SK-N-DZ (cell line): ENCODE data around the gene KCNAB2.

ENCODE experiments used
- DNase-seq: peaks from one replicate; pipeline ENCODE4 v3.0.0-alpha.2; 2015; ENCODE audit warnings: low spot score

KCNAB2 gene

DNA sequence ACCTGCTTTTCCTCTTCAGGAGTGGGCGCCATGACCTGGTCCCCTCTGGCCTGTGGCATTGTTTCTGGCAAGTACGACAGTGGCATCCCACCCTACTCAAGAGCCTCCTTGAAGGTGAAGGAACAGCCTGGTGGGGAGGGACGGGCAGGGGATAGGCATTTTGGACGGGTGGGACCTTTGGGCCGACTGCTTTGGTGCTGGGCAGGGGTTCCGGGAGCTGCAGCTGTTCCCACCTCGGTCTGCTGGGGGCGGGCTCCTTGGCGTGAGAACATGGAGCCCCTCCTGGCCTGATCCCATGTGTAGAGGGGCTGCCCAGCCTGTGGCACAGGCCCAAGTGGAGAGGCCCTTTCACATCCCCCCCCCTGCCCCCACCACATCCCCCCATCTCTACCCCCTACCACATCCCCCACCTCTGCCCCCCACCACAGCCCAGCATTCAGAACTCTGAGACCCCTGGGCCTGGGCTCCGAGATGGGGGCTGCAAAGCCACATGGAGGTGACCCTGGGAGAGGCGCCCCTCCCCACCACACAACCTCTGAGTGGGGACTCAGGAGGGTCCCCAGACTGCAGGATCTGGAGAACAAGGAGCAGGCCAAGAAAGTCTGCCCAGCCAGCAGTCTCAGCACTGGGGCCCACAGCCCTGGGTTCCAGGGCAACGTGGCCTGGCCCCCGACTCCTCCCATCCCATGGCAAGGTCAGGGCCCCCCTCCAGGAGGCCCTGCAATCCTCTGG lies 50.0 kb downstream of the KCNAB2 start:
- no peak for DNase-seq

GRCh38 chr1:6096243-6097116 lies 50.8 kb downstream of the KCNAB2 start:
- no peak for DNase-seq

DNA sequence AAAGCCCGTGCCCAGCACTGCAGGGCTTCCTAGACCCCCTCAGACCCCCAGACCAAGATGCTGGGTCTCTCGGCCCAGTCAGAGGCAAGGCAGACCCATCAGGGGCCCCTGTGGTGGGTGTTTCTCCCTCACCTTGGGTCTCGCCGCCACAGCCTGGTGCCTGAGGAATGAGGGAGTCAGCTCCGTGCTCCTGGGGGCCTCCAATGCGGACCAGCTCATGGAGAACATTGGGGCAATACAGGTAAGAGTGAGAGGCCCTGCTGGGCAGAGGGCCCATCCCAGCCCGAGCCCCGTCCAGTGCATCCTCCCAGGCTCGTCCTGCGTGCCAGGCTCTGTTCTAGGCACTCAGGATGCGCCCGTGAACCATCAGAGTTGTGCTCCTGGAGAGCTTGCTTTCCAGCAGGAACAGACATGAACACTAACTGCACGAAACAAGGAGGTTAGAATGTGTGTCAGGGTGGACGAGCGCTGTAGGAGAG lies 51.5 kb downstream of the KCNAB2 start:
- DNase-seq: no peak

DNA sequence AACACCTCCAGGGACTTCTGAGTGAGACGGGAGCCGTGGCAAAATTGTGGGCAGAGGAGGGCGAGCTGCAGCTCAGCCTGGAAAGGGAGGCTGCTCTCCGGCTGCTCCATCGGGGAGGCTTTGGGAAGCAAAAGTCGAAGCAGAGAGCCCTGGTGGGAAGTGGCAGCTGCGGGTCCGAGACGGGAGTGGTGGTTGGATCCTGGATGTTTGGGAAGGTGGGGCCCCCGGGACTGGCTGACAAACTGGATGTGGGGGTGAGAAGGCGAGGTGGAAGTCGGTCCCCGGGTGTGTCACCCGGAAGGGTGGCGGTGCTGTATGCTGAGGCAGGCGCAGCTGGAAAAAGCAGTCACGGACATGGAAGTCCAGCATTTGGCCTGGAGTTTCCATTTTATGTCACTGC lies 52.1 kb downstream of the KCNAB2 start:
- no peak for DNase-seq

DNA sequence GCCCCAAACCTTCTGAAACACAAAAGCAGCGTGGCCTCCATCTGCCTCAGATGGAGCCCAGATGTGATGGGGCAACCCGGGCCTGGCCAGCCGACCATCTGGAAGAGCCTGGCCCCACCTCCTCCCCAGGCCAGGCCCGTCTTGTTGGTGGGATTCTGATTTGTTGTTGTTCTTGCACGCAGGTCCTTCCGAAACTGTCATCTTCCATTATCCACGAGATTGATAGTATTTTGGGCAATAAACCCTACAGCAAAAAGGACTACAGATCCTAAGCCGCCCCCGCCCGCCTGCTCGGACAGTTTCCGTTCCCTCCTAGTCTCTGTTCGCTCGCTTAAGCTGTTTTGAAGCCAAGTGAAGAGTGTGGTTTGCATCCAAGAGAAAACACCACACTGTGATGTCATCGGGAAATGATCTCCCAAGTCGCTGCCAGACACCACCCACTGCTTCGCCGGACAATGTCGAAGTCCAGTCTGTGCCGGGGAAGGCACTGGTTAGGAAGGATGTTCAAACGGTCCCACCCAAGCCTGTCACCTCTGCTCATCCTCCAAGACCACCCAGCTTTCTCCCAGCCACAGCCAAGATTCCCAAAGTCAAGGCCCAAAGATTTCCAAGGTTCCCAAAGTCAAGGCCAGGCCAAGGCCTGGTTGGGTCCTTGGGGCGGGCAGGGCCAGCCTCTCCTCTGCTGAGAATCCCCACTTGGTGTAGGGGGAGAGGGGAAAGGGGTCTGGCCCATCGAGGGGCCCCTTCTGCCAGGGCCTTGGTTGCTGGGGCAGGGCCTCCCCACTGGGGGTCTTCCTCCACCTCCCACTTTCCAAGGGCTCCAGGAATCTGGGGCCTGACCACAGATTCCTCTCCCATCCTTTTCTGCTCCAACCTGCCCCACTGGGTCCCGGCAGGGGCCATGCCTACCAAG lies 52.9 kb downstream of the KCNAB2 start:
- no peak for DNase-seq

DNA sequence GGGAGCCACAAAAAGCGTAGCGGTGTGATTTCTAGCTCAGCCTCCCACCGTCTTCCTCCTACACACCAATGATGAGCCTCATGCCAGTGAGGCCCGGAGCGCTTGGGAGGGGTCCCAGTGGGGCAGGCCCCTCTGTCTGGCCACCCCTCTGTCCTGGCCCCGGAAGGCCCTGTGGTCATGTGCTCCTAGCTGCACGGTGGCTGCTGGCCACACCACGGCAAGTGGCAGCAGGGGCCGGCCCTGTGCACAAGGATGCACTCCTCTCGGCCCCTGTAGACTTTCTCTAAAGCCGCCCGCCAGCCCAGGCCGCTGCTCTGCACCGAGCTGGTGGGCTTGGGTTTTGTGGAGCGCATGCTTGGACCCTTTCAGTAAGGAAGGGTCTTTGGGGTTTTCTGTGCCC lies 53.6 kb downstream of the KCNAB2 start:
- DNase-seq: no peak

- DNase-seq: no peak
Measured at GRCh38 chr1:6099787-6100765, 54.4 kb downstream of the KCNAB2 start.

DNA sequence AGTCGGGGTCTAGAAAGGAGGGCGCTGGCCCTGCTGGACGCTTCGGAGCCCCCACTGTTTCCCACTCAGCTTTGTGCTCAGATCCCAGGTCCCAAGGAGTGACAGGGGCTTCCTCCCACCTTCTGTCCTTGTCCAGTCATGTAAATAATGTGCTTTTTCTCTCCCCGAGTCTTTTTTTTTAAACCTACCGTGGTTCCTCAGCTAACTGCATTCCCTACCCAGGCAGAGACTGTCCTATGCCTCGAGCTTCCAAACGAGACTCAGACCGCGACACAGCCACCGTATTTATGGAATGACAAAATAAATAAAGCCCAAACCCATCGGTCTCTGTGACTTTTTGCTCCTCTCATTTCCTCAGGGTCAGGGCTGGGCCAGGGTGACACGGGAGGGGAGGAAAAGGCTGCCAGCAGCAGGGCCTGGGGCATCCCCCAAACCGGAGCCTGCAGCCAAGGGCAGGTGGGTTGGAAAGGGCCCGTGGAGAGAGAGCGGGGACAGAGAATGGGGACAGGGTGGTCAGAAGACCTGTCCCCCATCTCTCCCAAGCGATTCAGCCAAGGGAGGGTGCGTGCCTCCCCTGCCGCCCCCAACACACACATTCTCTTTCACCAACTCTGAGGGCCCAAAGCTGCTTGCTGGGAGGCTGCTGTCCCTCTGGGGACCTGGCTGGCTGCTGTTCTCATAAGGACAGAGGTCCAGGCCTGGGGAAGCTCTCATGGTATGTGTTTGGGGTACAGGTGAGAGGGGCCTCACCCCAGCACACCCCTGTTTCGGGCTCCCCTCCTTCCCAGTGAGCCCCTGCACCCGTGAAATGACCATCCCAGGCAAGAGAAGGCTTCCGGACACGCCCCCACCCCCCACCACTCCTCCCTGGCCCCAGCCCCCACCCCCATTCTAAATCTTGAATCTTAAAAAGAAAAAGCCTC lies 55.4 kb downstream of the KCNAB2 start:
- no peak for DNase-seq

GRCh38 chr1:6101826-6102531 lies 56.3 kb downstream of the KCNAB2 start:
- DNase-seq: no peak

DNA sequence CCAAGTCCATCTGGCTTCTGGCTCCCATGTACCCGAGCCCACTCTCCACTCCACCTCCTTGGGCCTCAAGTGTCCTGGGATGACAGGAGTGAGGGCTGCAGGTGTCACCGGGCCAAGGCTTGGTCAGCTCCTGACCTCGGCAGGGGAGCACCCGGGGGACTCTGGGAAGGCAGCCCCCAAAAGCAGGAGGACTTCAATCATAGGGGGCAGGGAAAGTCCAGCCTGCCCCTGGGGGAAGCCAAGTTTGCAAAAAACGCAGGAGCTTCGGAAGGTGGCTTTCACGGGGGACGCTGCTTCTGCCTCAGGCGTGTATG lies 56.8 kb downstream of the KCNAB2 start:
- no peak for DNase-seq

- DNase-seq: no peak
Measured at GRCh38 chr1:6103111-6103853, 57.6 kb downstream of the KCNAB2 start.

GRCh38 chr1:6103854-6104530 lies 58.3 kb downstream of the KCNAB2 start:
- no peak for DNase-seq

DNA sequence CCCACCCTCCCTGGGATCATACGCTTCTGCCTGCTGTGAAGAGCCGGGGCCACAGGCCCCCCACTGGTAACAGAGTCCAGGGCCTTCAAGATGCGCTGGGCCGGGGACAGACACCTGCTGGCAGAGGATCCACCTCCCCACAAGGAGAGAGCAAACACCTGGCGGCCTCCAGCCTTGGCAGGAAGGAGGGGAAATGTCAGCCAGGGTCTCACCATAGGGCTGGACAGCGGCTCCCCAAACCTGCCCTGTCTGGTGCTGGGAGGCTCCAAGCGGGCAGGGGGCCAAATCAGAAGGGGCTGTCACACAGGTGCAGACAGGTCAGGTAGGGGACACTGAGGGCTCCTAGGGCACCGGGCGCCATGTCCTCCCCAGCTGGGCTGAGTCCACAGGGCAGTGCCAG lies 58.9 kb downstream of the KCNAB2 start:
- DNase-seq: no peak

DNA sequence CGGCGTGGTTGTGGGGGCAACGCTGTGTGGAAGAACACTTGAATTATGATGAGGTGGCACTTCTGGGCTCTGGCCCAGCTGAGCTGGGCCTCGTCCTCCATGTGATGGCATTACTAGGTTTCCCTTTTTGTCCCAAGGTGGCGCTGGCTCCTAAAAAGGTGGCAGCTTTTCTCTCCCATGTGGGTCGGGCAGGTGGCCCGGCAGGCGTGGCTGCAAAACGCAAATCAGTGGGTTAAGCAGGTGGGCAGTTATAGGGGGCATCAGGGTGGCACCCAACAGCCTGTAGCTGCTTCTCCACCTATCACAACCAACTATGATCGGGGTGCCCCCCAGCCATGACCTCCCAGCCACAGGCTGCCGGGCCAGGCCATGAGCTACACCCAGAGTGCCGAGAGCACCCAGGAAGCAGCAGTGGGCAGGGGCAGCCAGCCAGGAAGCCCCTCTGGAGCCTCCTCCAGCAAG lies 59.6 kb downstream of the KCNAB2 start:
- DNase-seq: no peak

DNA sequence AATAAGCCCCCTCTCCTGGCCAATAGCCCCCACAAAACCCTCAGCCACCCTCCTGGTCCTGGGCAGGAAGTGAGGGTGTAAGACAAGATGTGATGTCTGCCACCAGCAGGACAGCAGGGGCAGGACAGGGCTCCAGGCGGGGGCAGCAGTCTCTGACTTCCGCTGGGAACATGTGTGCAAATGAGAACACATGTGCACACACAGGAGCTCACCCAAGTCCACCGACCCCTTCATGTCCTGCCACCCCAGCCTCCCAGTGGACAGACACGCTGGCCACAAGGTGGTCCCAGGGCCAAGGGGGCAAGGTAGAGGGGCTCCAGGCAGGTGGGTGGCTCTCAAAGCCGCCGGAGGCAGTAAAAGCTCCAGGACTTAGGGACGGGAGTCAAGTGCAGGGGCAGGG lies 60.1 kb downstream of the KCNAB2 start:
- DNase-seq: no peak

DNA sequence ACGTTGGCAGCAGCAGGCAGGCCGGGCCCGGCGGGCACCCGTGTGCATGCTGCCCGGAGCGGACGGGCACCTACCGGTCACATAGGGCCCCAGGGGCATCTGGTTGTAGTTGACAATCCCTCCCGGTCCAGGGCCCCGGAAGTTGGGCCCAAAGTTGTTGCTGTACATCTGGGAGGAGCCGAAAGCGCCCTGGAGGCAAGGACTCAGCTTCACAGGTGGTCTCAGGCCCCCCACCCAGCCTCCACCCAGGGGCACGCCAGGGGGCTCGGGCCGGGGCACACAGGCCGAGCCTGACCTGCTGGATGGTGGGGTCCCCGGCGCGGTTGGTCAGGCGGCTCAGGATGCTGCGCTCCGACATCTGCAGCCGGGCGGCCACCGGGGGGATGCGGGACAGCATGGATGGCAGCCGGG lies 60.6 kb downstream of the KCNAB2 start:
- no peak for DNase-seq

- no peak for DNase-seq
Measured at GRCh38 chr1:6106977-6107376, 61.3 kb downstream of the KCNAB2 start.
